HG02642 (cell line): ENCODE measurements around the gene GLMP.

Source experiments
- ATAC-seq: cut with Tn5 transposase; IDR thresholded peaks from one replicate; pipeline ENCODE4 v1.9.1; 2021; ENCODE audit warnings: mild to moderate bottlenecking; ENCODE audit not compliant: unreplicated experiment, poor library complexity

GLMP gene

GRCh38 chr1:156291226-156292061 is 4.0 kb downstream of the GLMP start:
- ATAC-seq, result peak; percentile 72

- no peak for ATAC-seq
Measured at GRCh38 chr1:156289857-156290256, 5.6 kb downstream of the GLMP start.

GRCh38 chr1:156286061-156286460 is 9.4 kb downstream of the GLMP start:
- no peak for ATAC-seq

- ATAC-seq, result no peak
Measured at GRCh38 chr1:156285437-156285836, 10.0 kb downstream of the GLMP start.

- ATAC-seq, result no peak
Measured at GRCh38 chr1:156284757-156285156, 10.7 kb downstream of the GLMP start.

GRCh38 chr1:156284112-156284511 is 11.4 kb downstream of the GLMP start, which contains the start of gene TMEM79:
TMEM79 (plus strand) TSS chr1:156284325; CDS start chr1:156285227, 902 bp downstream.
- ATAC-seq, result no peak

DNA sequence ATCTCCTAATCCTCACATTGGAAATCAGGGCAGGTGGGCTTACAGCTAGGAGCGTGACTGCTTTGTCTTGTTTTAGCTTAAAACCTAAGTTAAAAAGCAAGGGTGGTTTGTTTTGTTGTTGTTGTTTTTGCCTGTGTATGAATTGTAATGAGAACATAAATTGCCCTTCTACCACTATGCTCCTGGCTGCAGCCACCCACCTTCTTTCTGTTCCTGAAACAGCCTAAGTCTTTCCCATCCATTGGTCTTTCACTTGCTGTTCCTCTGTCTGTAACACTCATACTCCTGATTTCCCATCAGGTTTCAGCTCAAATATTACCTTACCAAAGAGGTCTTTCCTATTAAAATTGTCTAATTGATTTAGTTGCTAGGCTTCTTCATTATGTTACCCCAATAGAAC is 12.0 kb downstream of the GLMP start:
- no peak for ATAC-seq

- peak; percentile 84 for ATAC-seq
Measured at GRCh38 chr1:156282479-156283222, 12.8 kb downstream of the GLMP start, which contains the start of gene SMG5. SMG5 (minus strand) TSS chr1:156282825; CDS start chr1:156282680, 145 bp downstream.

GRCh38 chr1:156281693-156282478 is 13.6 kb downstream of the GLMP start:
- no peak for ATAC-seq

- peak; percentile 39 for ATAC-seq
Measured at GRCh38 chr1:156281281-156281680, 14.2 kb downstream of the GLMP start.

DNA sequence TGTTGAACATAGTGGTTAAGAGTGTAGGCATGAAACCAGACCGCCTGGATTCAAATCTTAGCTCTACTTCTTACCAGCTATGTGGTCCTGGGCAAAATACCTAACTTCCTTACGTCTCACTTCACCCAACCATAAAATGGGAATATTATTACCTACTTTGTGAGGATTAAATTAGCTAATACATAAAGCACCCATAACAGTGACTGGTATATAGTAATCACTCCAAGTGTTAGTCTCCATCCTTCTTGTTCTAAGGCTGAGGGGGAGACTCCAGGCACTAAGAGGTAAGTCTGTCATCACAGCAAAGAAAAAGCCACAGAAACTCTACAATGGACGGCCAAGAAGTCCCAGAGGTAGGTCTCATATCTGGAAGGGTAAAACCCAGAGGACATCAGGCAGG is 15.6 kb downstream of the GLMP start:
- ATAC-seq, result no peak

- ATAC-seq, result no peak
Measured at GRCh38 chr1:156276966-156277381, 18.5 kb downstream of the GLMP start.

- no peak for ATAC-seq
Measured at GRCh38 chr1:156276532-156276931, 18.9 kb downstream of the GLMP start.

GRCh38 chr1:156270314-156270713 is 25.2 kb downstream of the GLMP start:
- no peak for ATAC-seq

DNA sequence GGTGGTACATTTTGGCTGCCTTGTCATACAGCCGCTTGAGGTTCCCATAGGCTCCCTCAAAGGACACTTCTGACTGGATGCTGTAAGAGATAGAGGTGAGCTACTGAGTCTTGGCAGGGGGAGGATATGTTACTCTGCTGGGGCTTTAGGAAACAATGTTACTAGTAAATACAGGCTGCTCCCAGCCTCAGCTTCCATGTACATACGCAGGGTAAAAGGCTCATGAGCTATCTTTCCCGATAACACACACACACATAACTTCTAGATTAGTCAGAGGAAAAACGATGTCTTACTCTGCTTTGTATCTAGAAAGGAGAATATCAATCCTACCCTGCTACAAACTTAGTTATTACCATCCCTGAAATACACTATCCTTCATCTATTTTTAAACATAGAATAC is 27.1 kb downstream of the GLMP start:
- ATAC-seq, result no peak

- no peak for ATAC-seq
Measured at GRCh38 chr1:156266051-156266450, 29.4 kb downstream of the GLMP start.

DNA sequence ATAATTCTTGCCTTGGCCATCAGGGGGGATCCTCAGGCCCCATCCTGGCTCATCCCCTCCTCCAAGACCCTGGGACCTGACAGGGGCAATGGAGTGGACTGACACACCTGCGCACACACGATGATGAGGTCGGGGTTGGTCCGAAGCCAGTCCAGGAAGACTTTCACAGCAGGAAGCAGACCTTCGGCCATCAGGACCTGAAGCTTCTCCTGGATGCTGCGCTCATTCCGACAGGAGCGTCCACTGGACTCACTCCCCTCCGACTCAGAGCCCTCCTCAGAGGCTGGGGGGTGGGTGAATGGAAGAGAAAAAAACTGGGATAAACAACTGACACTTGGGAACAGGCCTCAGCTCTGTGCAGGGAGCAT is 32.2 kb downstream of the GLMP start:
- no peak for ATAC-seq

DNA sequence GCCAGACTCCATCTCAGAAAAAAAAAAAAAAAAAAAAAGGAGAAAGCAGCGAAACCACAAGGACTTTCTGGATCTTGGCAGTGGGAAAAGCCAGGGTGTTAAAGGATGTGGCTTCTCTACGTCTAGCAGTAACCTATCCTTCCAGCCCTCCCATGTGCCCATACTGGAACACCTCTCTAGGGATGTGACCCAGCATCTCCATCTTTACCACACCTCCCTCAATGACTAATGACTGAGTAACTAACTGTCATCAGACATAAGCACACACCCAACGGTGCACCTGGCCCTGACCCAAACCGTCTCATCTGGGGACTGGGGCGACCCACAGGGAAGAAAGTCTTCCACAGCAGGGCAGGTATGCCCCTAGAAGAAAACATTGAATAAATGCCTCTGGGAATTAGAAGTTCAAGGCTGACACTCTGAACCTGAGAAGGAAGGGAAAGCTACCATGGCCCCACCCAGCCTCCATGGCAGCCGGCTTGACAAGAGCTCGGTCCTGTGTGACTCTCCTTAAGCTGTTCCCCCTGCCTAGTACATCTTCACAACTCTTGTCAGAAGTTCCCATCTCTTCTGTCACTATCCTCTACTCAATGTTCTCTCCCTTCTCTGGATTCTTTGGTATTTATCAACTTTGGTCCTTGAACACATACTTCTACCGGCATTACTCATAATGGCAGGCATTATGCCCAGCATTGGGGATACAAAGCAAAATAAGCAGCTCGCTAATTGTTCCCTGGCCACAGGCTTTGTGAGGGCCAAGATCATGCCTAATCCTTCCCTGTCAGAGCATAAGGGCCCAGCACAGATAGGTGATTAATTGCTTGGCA is 32.8 kb downstream of the GLMP start:
- no peak for ATAC-seq

DNA sequence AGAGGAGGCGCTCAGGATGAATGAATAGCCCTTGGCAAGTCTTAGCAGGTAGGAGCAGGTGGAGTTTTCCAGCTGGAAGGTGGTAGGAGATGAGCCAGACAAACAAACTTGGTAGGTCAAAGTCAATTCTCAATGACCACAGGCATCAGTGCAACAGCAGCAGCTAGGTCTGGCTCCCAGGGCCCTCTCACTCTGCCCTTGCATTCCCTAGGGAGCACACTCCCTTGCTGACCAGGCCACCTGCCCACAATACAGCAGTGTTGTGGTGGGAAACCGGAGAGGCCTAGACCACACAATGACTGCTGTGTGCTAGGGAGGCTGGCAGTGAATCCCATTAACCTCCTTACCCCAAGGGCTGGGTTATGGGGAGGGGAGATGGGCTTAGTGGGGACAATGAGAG is 34.6 kb downstream of the GLMP start:
- no peak for ATAC-seq

DNA sequence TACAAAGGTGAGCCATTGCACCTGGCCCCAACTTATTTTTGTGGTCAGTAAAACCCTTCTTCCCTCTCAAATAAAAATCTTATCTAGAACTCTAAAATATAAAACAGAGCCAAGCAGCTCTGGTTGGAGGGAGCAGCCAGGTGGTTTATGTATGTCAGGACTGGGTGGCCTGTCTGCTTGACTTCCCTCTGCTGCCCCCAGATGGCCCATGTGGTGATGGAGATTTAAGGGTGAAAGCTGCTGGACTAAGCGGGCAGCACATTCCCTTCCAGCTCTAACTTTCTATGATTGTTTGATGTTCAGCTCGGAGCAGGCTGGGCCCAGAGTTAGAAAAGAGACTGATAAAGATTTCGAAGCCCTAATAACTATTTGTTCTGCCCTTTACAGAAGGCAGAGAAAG is 35.7 kb downstream of the GLMP start:
- ATAC-seq, result no peak
